Loucy (cell line): ENCODE measurements around the gene HEXD.
A peak's percentile ranks its signal among the peaks of the same experiment; 100 is the strongest.

Source experiments
- H2AFZ ChIP-seq: fragments of 200-600 bp; sonication (generic); 2 replicates; pipeline ENCODE4 v1.6.0; 2016; ENCODE audit warnings: antibody characterized with exemption, mild to moderate bottlenecking, low read length, moderate library complexity
- H3F3A ChIP-seq: fragments of 200-600 bp; 2 replicates; pipeline ENCODE4 v1.6.0; 2016; ENCODE audit warnings: antibody characterized with exemption, low read depth, mild to moderate bottlenecking
- H3K27me3 ChIP-seq: fragments of 200-600 bp; sonication (generic); 2 replicates; pipeline ENCODE4 v1.6.1; 2014; ENCODE audit warnings: low read length, mild to moderate bottlenecking; ENCODE audit not compliant: insufficient read depth, poor library complexity, severe bottlenecking
- H3K36me3 ChIP-seq: fragments of 200-600 bp; sonication (generic); 2 replicates; pipeline ENCODE4 v1.6.1; 2016; ENCODE audit warnings: low read length; ENCODE audit not compliant: insufficient read depth
- H3K4me1 ChIP-seq: fragments of 200-600 bp; sonication (generic); 2 replicates; pipeline ENCODE4 v1.5.1; 2014; ENCODE audit warnings: low read length, mild to moderate bottlenecking; ENCODE audit not compliant: insufficient read depth, poor library complexity, severe bottlenecking
- H3K4me2 ChIP-seq: fragments of 200-600 bp; sonication (generic); 2 replicates; pipeline ENCODE4 v1.6.0; 2014; ENCODE audit warnings: antibody characterized with exemption, low read length, low read depth, mild to moderate bottlenecking; ENCODE audit not compliant: poor library complexity, severe bottlenecking
- H3K4me3 ChIP-seq: fragments of 200-600 bp; sonication (generic); 2 replicates; pipeline ENCODE4 v1.5.1; 2014; ENCODE audit warnings: low read length, mild to moderate bottlenecking, mixed read lengths; ENCODE audit not compliant: poor library complexity, severe bottlenecking
- H3K79me2 ChIP-seq: fragments of 200-600 bp; sonication (generic); 2 replicates; pipeline ENCODE4 v1.6.1; 2014; ENCODE audit warnings: low read length; ENCODE audit not compliant: insufficient read depth
- H3K9ac ChIP-seq: fragments of 200-600 bp; sonication (generic); 2 replicates; pipeline ENCODE4 v1.6.0; 2014; ENCODE audit warnings: mild to moderate bottlenecking, low read depth, low read length, moderate library complexity; ENCODE audit not compliant: poor library complexity, severe bottlenecking
- H3K9me2 ChIP-seq: fragments of 200-600 bp; sonication (generic); replicated peaks from 2 replicates; pipeline ENCODE4 v1.6.1; 2016; ENCODE audit warnings: low read depth, low read length, mixed read lengths
- H3K9me3 ChIP-seq: fragments of 200-600 bp; sonication (generic); 2 replicates; pipeline ENCODE4 v1.6.1; 2014; ENCODE audit warnings: mild to moderate bottlenecking, antibody characterized with exemption, low read length, low read depth; ENCODE audit not compliant: insufficient read depth
- H4K20me1 ChIP-seq: fragments of 200-600 bp; sonication (generic); 2 replicates; pipeline ENCODE4 v1.6.0; 2014; ENCODE audit warnings: antibody characterized with exemption, low read length, mild to moderate bottlenecking; ENCODE audit not compliant: insufficient read depth, poor library complexity, severe bottlenecking
- CTCF ChIP-seq: fragments of 200-600 bp; sonication (generic); conservative IDR thresholded peaks from 2 replicates; pipeline ENCODE4 v1.5.1; 2014; ENCODE audit warnings: mild to moderate bottlenecking, antibody characterized with exemption, low read length
- EZH2phosphoT487 ChIP-seq: fragments of 200-600 bp; IDR thresholded peaks from 2 replicates; pipeline ENCODE4 v1.6.1; 2018; ENCODE audit warnings: antibody characterized with exemption, mild to moderate bottlenecking, moderate library complexity, borderline replicate concordance

HEXD gene

GRCh38 chr17:82463391-82463790, 45.2 kb downstream of the HEXD start:
- peaks cover 76% of the 10 kb centered on the region for H3K79me2 ChIP-seq
- TF ChIP-seq CTCF (no peak), EZH2phosphoT487 (no peak)
- H3K9ac ChIP-seq: no peak overlapping the region
- no peak overlapping the region for H3K4me3 ChIP-seq
- H3K4me2 ChIP-seq: peak overlapping the region; percentile 23
- peaks cover 71% of the 10 kb centered on the region; the same call in 1 of the 2 replicates for H3K36me3 ChIP-seq
- H3K9me2 ChIP-seq: no peaks in the 10 kb centered on the region
- peaks cover 59% of the 10 kb centered on the region for H4K20me1 ChIP-seq
- H3K4me1 ChIP-seq: peaks cover 24% of the 10 kb centered on the region
- H3F3A ChIP-seq: no peaks in the 10 kb centered on the region
- H3K9me3 ChIP-seq: no peaks in the 10 kb centered on the region
- H2AFZ ChIP-seq: no peak overlapping the region
- no peaks in the 10 kb centered on the region for H3K27me3 ChIP-seq

- peaks cover 55% of the 10 kb centered on the region for H4K20me1 ChIP-seq
- TF ChIP-seq EZH2phosphoT487 (no peak), CTCF (no peak)
- no peaks in the 10 kb centered on the region for H3K9me2 ChIP-seq
- H3K27me3 ChIP-seq: no peaks in the 10 kb centered on the region
- H2AFZ ChIP-seq: no peak overlapping the region
- H3K79me2 ChIP-seq: peaks cover 78% of the 10 kb centered on the region
- no peaks in the 10 kb centered on the region for H3F3A ChIP-seq
- no peaks in the 10 kb centered on the region for H3K9me3 ChIP-seq
- H3K4me1 ChIP-seq: peaks cover 24% of the 10 kb centered on the region
- no peak overlapping the region for H3K4me3 ChIP-seq
- peaks cover 78% of the 10 kb centered on the region; the same call in 1 of the 2 replicates for H3K36me3 ChIP-seq
- no peak overlapping the region for H3K9ac ChIP-seq
- peak overlapping the region; percentile 23 for H3K4me2 ChIP-seq
Measured at GRCh38 chr17:82463925-82464566, 45.9 kb downstream of the HEXD start.

- H3K36me3 ChIP-seq: peaks cover 82% of the 10 kb centered on the region; the same call in 1 of the 2 replicates
- H3K79me2 ChIP-seq: peaks cover 74% of the 10 kb centered on the region
- H3K4me3 ChIP-seq: no peak overlapping the region
- H4K20me1 ChIP-seq: peaks cover 50% of the 10 kb centered on the region
- no peaks in the 10 kb centered on the region for H3K27me3 ChIP-seq
- no peak for TF ChIP-seq EZH2phosphoT487
- no peak for TF ChIP-seq CTCF
- H3K9me2 ChIP-seq: no peaks in the 10 kb centered on the region
- no peak overlapping the region for H2AFZ ChIP-seq
- no peak overlapping the region for H3K9ac ChIP-seq
- H3F3A ChIP-seq: no peaks in the 10 kb centered on the region
- H3K9me3 ChIP-seq: no peaks in the 10 kb centered on the region
- no peak overlapping the region for H3K4me2 ChIP-seq
- H3K4me1 ChIP-seq: peaks cover 24% of the 10 kb centered on the region
Measured at GRCh38 chr17:82464567-82464929, 46.4 kb downstream of the HEXD start.
